SK-N-SH (cell line): ENCODE measurements around the gene CALML4. TPM values are rescaled to one million over a fixed set of nuclear protein-coding genes. Genes with fewer than 3 reads are reported as not detected.
"Not testable (repeated sequence)": the region's sequence is repeated elsewhere in the genome, so short reads cannot be mapped to it uniquely, and the experiment has no call there.

Experiments
- CTCF ChIA-PET: fragments of 300-600, 350-600 bp; formaldehyde crosslinking; extraction: SDS; loops from one replicate; lab custom pipeline; 2021; lab: Yijun Ruan, JAX
- POLR2A ChIA-PET: fragments of 350-600 bp; sonication (Branson Sonifier 250); formaldehyde crosslinking; extraction: SDS; loops from one replicate; lab custom pipeline; 2020; ENCODE audit warnings: antibody characterized with exemption, inconsistent platforms; lab: Yijun Ruan, JAX
- DNase-seq: peaks from one replicate; pipeline ENCODE4 v3.0.0; 2012
- H2AFZ ChIP-seq: fragments of 200-600 bp; sonication (generic); 2 replicates; pipeline ENCODE4 v1.8.1; 2016; ENCODE audit warnings: antibody characterized with exemption, mild to moderate bottlenecking, low read depth
- H3F3A ChIP-seq: fragments of 200-600 bp; sonication (generic); replicated peaks from 2 replicates; pipeline ENCODE3; 2016; ENCODE audit warnings: antibody characterized with exemption, mild to moderate bottlenecking; ENCODE audit not compliant: insufficient read depth
- H3K27ac ChIP-seq, 2 experiments: fragments of 200-500 bp in 1 of 2; fragments of 200-600 bp in 1 of 2; sonication (Bioruptor generic) in 1 of 2; sonication (generic), shearing (Covaris generic) in 1 of 2; 2 replicates each; pipeline versions ENCODE4 v1.5.1 to v1.6.1; 2014 to 2016; ENCODE audit warnings: low read depth in 2 of 2, inconsistent platforms in 1 of 2, low read length in 1 of 2, mild to moderate bottlenecking in 1 of 2, mixed read lengths in 1 of 2
- H3K27me3 ChIP-seq: fragments of 200-600 bp; sonication (generic), shearing (Covaris generic); 2 replicates; pipeline ENCODE4 v1.6.1; 2016; ENCODE audit warnings: mixed run types; ENCODE audit not compliant: insufficient read depth
- H3K36me3 ChIP-seq, 2 experiments: fragments of 200-500 bp in 1 of 2; fragments of 200-600 bp in 1 of 2; sonication (Bioruptor generic) in 1 of 2; sonication (generic) in 1 of 2; replicated peaks in 1 of 2; 2 replicates each; pipeline versions ENCODE3 to v1.5.1; 2014 to 2016; ENCODE audit warnings: low read length in 1 of 2, mild to moderate bottlenecking in 1 of 2; ENCODE audit not compliant: insufficient read depth in 2 of 2, control insufficient read depth in 1 of 2
- H3K4me1 ChIP-seq, 2 experiments: fragments of 200-500 bp in 1 of 2; fragments of 200-600 bp in 1 of 2; sonication (Bioruptor generic) in 1 of 2; sonication (generic), shearing (Covaris generic) in 1 of 2; 2 replicates each; pipeline versions ENCODE4 v1.5.1 to v1.6.1; 2014 to 2016; ENCODE audit warnings: low read depth in 1 of 2, low read length in 1 of 2, mixed run types in 1 of 2; ENCODE audit not compliant: insufficient read depth in 2 of 2, control insufficient read depth in 1 of 2
- H3K4me2 ChIP-seq: fragments of 200-600 bp; sonication (generic), shearing (Covaris generic); 2 replicates; pipeline ENCODE4 v1.6.1; 2017; ENCODE audit warnings: mixed run types
- H3K4me3 ChIP-seq, 2 experiments: fragments of 200-500 bp in 1 of 2; fragments of 200-600 bp in 1 of 2; sonication (Bioruptor generic) in 1 of 2; sonication (generic), shearing (Covaris generic) in 1 of 2; 2 replicates each; pipeline versions ENCODE4 v1.5.1 to v1.8.1; 2014 to 2016; ENCODE audit warnings: low read depth in 2 of 2, inconsistent platforms in 1 of 2, low read length in 1 of 2, mild to moderate bottlenecking in 1 of 2, mixed read lengths in 1 of 2, moderate library complexity in 1 of 2
- H3K79me2 ChIP-seq: fragments of 200-600 bp; sonication (generic); 2 replicates; pipeline ENCODE4 v1.8.1; 2017; ENCODE audit warnings: mild to moderate bottlenecking; ENCODE audit not compliant: insufficient read depth
- H3K9ac ChIP-seq: fragments of 200-600 bp; sonication (generic); 2 replicates; pipeline ENCODE4 v1.6.1; 2017; ENCODE audit warnings: mixed run types
- H3K9me2 ChIP-seq: fragments of 200-600 bp; sonication (generic); 2 replicates; pipeline ENCODE4 v1.6.1; 2017; ENCODE audit warnings: mixed run types
- H3K9me3 ChIP-seq: fragments of 200-600 bp; sonication (generic); 2 replicates; pipeline ENCODE4 v1.6.1; 2017; ENCODE audit warnings: mixed run types, mild to moderate bottlenecking, moderate library complexity
- H4K20me1 ChIP-seq: fragments of 200-600 bp; sonication (generic); 2 replicates; pipeline ENCODE4 v1.6.1; 2017; ENCODE audit warnings: mild to moderate bottlenecking, mixed run types; ENCODE audit not compliant: insufficient read depth
- CHD2 ChIP-seq: fragments of 150-350 bp; IDR thresholded peaks from 2 replicates; pipeline ENCODE4 v1.6.1; 2018; ENCODE audit warnings: low read length; ENCODE audit not compliant: partially characterized antibody
- CTCF ChIP-seq: fragments of 200-600 bp; sonication (generic); IDR thresholded peaks from 2 replicates; pipeline ENCODE4 v1.6.1; 2017; ENCODE audit warnings: antibody characterized with exemption, mild to moderate bottlenecking, moderate library complexity
- EZH2phosphoT487 ChIP-seq: fragments of 200-600 bp; sonication (generic); IDR thresholded peaks from 2 replicates; pipeline ENCODE4 v1.6.1; 2017; ENCODE audit warnings: low read depth, mixed run types, mild to moderate bottlenecking, antibody characterized with exemption, moderate library complexity, borderline replicate concordance
- GABPA ChIP-seq: IDR thresholded peaks from 2 replicates; pipeline ENCODE4 v1.4.0; 2012; ENCODE audit warnings: low read depth, mild to moderate bottlenecking
- JUND ChIP-seq: IDR thresholded peaks from 2 replicates; pipeline ENCODE4 v1.4.0; 2012
- MXI1 ChIP-seq: IDR thresholded peaks from 2 replicates; pipeline ENCODE4 v1.6.1; 2012; ENCODE audit warnings: mild to moderate bottlenecking, low read depth, low read length, improper control_type of control experiment
- POLR2AphosphoS5 ChIP-seq: IDR thresholded peaks from 2 replicates; pipeline ENCODE4 v1.6.1; 2012; ENCODE audit warnings: low read depth, low read length
- RFX5 ChIP-seq: IDR thresholded peaks from 2 replicates; pipeline ENCODE4 v1.6.1; 2012; ENCODE audit warnings: mild to moderate bottlenecking, improper control_type of control experiment, low read length
- RXRA ChIP-seq: IDR thresholded peaks from 2 replicates; pipeline ENCODE4 v1.4.0; 2012; ENCODE audit warnings: low read depth, mild to moderate bottlenecking, borderline replicate concordance
- SMC3 ChIP-seq: IDR thresholded peaks from 2 replicates; pipeline ENCODE4 v1.6.1; 2012; ENCODE audit warnings: low read depth, low read length, improper control_type of control experiment
- WGBS: methylation state at CpG from one replicate; pipeline ENCODE4 v1.1.6; 2017; ENCODE audit warnings: low lambda C conversion rate; 5-methylcytosine and 5-hydroxymethylcytosine counted together
- polyA plus RNA-seq, 3 experiments: library from polyadenylated mRNA; depleted of rRNA; stranded (reverse); fragments of >200 nt; gene quantifications; 2 replicates each; pipeline ENCODE4 v1.2.3, GENCODE V29; 2012
- TF ChIP-seq, protein P1 (sequence below): IDR thresholded peaks from 2 replicates; pipeline ENCODE4 v1.6.1; 2012; ENCODE audit warnings: mild to moderate bottlenecking, low read depth, low read length, moderate library complexity

The CALML4 gene
- polyA plus RNA-seq, 1 of the 3 experiments (the other 2 are of a cell fraction) = 3.1 TPM

- CTCF ChIA-PET = interaction anchor here (0.6 to 1.7 kb wide), 2 partner anchors 18 to 42 kb away, joined by 3 to 4 read pairs; no protein-coding TSS in a partner anchor
- POLR2A ChIA-PET = no interaction called here
Observed at GRCh38 chr15:68173119-68173518, 32.0 kb downstream of the CALML4 start.

GRCh38 chr15:68172037-68172436, 33.1 kb downstream of the CALML4 start:
- peaks cover 24 to 28% of the 10 kb centered on the region in 2 experiments for H3K36me3 ChIP-seq
- H3F3A ChIP-seq, H3K4me2 ChIP-seq, DNase-seq, H2AFZ ChIP-seq, H3K79me2 ChIP-seq, H3K27ac ChIP-seq, H4K20me1 ChIP-seq, H3K9me2 ChIP-seq, POLR2A ChIA-PET, H3K4me3 ChIP-seq, H3K9ac ChIP-seq, CTCF ChIA-PET, H3K4me1 ChIP-seq, H3K9me3 ChIP-seq, H3K27me3 ChIP-seq: not testable (repeated sequence)
- 74% methylated on average over 2 of the region's 2 CpGs for whole genome bisulfite sequencing

More at GRCh38 chr15:68173119-68173518, 32.0 kb downstream of the CALML4 start:
- H3F3A ChIP-seq = no peaks in the 10 kb centered on the region
- H3K9me3 ChIP-seq = no peaks in the 10 kb centered on the region
- no peak overlapping the region for H2AFZ ChIP-seq
- H3K9me2 ChIP-seq = no peaks in the 10 kb centered on the region
- peaks cover 0 to 2% of the 10 kb centered on the region in 2 experiments; a peak in 1 of 4 replicates for H3K4me1 ChIP-seq
- peaks cover 27% of the 10 kb centered on the region in 2 experiments for H3K36me3 ChIP-seq
- DNase-seq = no peak
- no peaks in the 10 kb centered on the region for H3K79me2 ChIP-seq
- no peaks in the 10 kb centered on the region for H4K20me1 ChIP-seq
- WGBS = 99% methylated on average over 4 of the region's 4 CpGs
- no peak overlapping the region for H3K4me2 ChIP-seq
- no peak overlapping the region for H3K27ac ChIP-seq
- H3K4me3 ChIP-seq = no peak overlapping the region
- no peaks in the 10 kb centered on the region for H3K27me3 ChIP-seq
- H3K9ac ChIP-seq = no peak overlapping the region
- TF ChIP-seq CHD2 (no peak), MXI1 (no peak), EZH2phosphoT487 (no peak), CTCF (no peak), JUND (no peak), RFX5 (no peak), POLR2AphosphoS5 (no peak), SMC3 (no peak), GABPA (no peak), RXRA (no peak)
- TF ChIP-seq, protein P1, sequence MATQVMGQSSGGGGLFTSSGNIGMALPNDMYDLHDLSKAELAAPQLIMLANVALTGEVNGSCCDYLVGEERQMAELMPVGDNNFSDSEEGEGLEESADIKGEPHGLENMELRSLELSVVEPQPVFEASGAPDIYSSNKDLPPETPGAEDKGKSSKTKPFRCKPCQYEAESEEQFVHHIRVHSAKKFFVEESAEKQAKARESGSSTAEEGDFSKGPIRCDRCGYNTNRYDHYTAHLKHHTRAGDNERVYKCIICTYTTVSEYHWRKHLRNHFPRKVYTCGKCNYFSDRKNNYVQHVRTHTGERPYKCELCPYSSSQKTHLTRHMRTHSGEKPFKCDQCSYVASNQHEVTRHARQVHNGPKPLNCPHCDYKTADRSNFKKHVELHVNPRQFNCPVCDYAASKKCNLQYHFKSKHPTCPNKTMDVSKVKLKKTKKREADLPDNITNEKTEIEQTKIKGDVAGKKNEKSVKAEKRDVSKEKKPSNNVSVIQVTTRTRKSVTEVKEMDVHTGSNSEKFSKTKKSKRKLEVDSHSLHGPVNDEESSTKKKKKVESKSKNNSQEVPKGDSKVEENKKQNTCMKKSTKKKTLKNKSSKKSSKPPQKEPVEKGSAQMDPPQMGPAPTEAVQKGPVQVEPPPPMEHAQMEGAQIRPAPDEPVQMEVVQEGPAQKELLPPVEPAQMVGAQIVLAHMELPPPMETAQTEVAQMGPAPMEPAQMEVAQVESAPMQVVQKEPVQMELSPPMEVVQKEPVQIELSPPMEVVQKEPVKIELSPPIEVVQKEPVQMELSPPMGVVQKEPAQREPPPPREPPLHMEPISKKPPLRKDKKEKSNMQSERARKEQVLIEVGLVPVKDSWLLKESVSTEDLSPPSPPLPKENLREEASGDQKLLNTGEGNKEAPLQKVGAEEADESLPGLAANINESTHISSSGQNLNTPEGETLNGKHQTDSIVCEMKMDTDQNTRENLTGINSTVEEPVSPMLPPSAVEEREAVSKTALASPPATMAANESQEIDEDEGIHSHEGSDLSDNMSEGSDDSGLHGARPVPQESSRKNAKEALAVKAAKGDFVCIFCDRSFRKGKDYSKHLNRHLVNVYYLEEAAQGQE = no peak
